ENCODE results near the gene PPM1E.

DNA sequence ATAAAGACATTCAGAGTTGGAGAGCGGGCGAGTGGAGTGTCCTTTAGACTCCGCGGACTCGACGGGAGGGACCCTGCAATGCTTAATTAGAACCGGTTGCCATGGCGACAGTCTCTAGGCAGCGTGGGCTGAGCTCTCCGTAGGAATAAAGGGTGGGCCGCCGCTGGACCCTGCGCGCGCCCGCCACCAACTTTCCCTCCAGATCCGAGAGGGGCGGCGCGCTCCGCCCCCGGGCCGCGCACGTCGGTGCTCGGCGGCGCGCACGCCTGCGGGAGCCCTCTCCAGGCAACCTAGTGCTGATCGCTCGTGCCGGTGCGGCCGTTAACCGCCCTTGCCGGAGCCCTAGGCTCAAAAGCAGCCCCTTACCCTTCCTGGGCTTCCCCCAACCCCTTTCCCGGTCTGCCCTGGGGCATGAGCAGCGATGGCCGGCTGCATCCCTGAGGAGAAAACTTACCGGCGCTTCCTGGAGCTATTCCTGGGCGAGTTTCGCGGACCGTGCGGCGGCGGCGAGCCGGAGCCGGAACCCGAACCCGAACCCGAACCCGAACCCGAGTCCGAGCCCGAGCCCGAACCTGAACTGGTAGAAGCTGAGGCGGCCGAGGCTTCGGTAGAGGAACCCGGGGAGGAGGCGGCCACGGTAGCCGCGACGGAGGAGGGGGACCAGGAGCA lies at the start of gene PPM1E:
- TF ChIP-seq ARNT (IDR thresholded peaks at IDR 0.05), result no peak
- TF ChIP-seq SP1 (IDR thresholded peaks at IDR 0.05), result no peak
- peak; percentile 77 for TF ChIP-seq L3MBTL2 (conservative IDR thresholded peaks at IDR 0.05)
- no peak for TF ChIP-seq LEF1 (IDR thresholded peaks at IDR 0.05; ENCODE audit: borderline replicate concordance)
- TF ChIP-seq FOXA1 (IDR thresholded peaks at IDR 0.05), result no peak
- TF ChIP-seq HDGF (IDR thresholded peaks at IDR 0.05; ENCODE audit: borderline replicate concordance), result no peak
- TF ChIP-seq FOXM1 (IDR thresholded peaks at IDR 0.05; ENCODE audit: borderline replicate concordance), result no peak
- TF ChIP-seq ELF4 (IDR thresholded peaks at IDR 0.05), result no peak
- TF ChIP-seq BHLHE40 (IDR thresholded peaks at IDR 0.05; ENCODE audit: borderline replicate concordance), result no peak
- no peak for TF ChIP-seq NFRKB (IDR thresholded peaks at IDR 0.05)
- TF ChIP-seq FOXK2 (IDR thresholded peaks at IDR 0.05), result no peak
- TF ChIP-seq SUZ12 (IDR thresholded peaks at IDR 0.05), result no peak
